Stimulated activated CD8-positive, alpha-beta memory T cell treated with anti-CD3 and anti-CD28 coated beads, Interleukin-15, amount 100 ng/mL, for 4 hours (primary cell): Measurements from ENCODE around the gene LRRC1.

ENCODE experiments used
- DNase-seq, 2 donors: peaks; one replicate each; pipeline ENCODE4 v3.0.0-alpha.2; 2020; ENCODE audit warnings: low read depth in 2 of 2

LRRC1 gene

GRCh38 chr6:53887316-53887715 is 92.5 kb downstream of the LRRC1 start:
- DNase-seq: no peak

- no peak for DNase-seq
Observed at GRCh38 chr6:53888931-53889330, 94.1 kb downstream of the LRRC1 start.

- no peak for DNase-seq
Observed at GRCh38 chr6:53889365-53889764, 94.6 kb downstream of the LRRC1 start.

GRCh38 chr6:53892707-53893106 is 97.9 kb downstream of the LRRC1 start:
- no peak for DNase-seq

GRCh38 chr6:53894091-53894490 is 99.3 kb downstream of the LRRC1 start:
- DNase-seq: no peak

GRCh38 chr6:53896196-53896595 is 101.4 kb downstream of the LRRC1 start:
- DNase-seq: no peak

- no peak for DNase-seq
Observed at GRCh38 chr6:53898026-53898795, 103.4 kb downstream of the LRRC1 start.

GRCh38 chr6:53899512-53899911 is 104.7 kb downstream of the LRRC1 start:
- no peak for DNase-seq

GRCh38 chr6:53903357-53903756 is 108.6 kb downstream of the LRRC1 start:
- no peak for DNase-seq

- no peak for DNase-seq
Observed at GRCh38 chr6:53906103-53906502, 111.3 kb downstream of the LRRC1 start.

- no peak for DNase-seq
Observed at GRCh38 chr6:53906842-53907241, 112.0 kb downstream of the LRRC1 start.

GRCh38 chr6:53910834-53911233 is 116.0 kb downstream of the LRRC1 start:
- DNase-seq: no peak

GRCh38 chr6:53912661-53913060 is 117.9 kb downstream of the LRRC1 start:
- no peak for DNase-seq

- no peak for DNase-seq
Observed at GRCh38 chr6:53913286-53913685, 118.5 kb downstream of the LRRC1 start.

- DNase-seq: no peak
Observed at GRCh38 chr6:53915026-53915691, 120.4 kb downstream of the LRRC1 start.

GRCh38 chr6:53916804-53917463 is 122.1 kb downstream of the LRRC1 start:
- no peak for DNase-seq

GRCh38 chr6:53917464-53917842 is 122.6 kb downstream of the LRRC1 start:
- no peak for DNase-seq

- DNase-seq: no peak
Observed at GRCh38 chr6:53918854-53919510, 124.2 kb downstream of the LRRC1 start.

- no peak for DNase-seq
Observed at GRCh38 chr6:53919881-53920360, 125.1 kb downstream of the LRRC1 start.

- DNase-seq: no peak
Observed at GRCh38 chr6:53920881-53921280, 126.1 kb downstream of the LRRC1 start.

GRCh38 chr6:53921639-53922038 is 126.8 kb downstream of the LRRC1 start:
- no peak for DNase-seq

- no peak for DNase-seq
Observed at GRCh38 chr6:53922539-53922981, 127.8 kb downstream of the LRRC1 start.
